ENCODE results near the gene CREB3L2. TPM values are rescaled to one million over a fixed set of nuclear protein-coding genes. Genes with fewer than 3 reads are reported as not detected.
"Not testable (repeated sequence)": the region's sequence is repeated elsewhere in the genome, so short reads cannot be mapped to it uniquely, and the experiment has no call there.

The CREB3L2 gene
- total RNA-seq, 4 donors from 2014 or later: 10.9 to 24.5 (median 14.1) TPM

DNA sequence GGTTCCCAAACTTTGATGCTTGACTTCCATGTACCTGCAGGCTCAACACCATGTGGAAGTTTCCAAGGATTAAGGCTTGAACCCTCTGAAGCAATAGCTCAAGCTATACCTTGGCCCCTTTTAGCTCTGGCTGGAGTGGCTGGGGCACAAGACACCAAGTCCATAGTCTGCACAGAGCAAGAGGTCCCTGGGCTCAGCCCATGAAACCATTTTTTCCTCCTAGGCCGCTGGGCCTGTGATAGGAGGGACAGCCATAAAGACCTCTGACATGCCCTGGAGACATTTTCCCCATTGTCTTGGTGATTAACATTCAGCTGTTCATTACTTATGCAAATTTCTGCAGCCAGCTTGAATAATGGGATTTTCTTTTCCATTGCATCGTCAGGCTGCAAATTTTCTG, 169.5 kb downstream of the CREB3L2 start:
- H3K4me3 ChIP-seq: no peak overlapping the region
- H3K4me1 ChIP-seq: no peaks in the 10 kb centered on the region
- DNase-seq (ENCODE audit: low spot score in 2 of 2): no peak
- WGBS: 92% methylated on average over 2 of the region's 2 CpGs
- H3K9me3 ChIP-seq: peaks cover 4% of the 10 kb centered on the region
- TF ChIP-seq POLR2A (IDR thresholded peaks at IDR 0.05) (no peak), POLR2AphosphoS5 (IDR thresholded peaks at IDR 0.05) (no peak), EP300 (IDR thresholded peaks at IDR 0.05) (no peak)
- TF ChIP-seq, protein P1, sequence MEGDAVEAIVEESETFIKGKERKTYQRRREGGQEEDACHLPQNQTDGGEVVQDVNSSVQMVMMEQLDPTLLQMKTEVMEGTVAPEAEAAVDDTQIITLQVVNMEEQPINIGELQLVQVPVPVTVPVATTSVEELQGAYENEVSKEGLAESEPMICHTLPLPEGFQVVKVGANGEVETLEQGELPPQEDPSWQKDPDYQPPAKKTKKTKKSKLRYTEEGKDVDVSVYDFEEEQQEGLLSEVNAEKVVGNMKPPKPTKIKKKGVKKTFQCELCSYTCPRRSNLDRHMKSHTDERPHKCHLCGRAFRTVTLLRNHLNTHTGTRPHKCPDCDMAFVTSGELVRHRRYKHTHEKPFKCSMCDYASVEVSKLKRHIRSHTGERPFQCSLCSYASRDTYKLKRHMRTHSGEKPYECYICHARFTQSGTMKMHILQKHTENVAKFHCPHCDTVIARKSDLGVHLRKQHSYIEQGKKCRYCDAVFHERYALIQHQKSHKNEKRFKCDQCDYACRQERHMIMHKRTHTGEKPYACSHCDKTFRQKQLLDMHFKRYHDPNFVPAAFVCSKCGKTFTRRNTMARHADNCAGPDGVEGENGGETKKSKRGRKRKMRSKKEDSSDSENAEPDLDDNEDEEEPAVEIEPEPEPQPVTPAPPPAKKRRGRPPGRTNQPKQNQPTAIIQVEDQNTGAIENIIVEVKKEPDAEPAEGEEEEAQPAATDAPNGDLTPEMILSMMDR (IDR thresholded peaks at IDR 0.05): no peak
- no peak overlapping the region for H3K27ac ChIP-seq
- no peaks in the 10 kb centered on the region for H3K36me3 ChIP-seq
- H3K27me3 ChIP-seq: no peaks in the 10 kb centered on the region

GRCh38 chr7:137831555-137831954, 170.3 kb downstream of the CREB3L2 start:
- not testable (repeated sequence) for H3K4me3 ChIP-seq; H3K9me3 ChIP-seq; H3K4me1 ChIP-seq; H3K27me3 ChIP-seq; H3K36me3 ChIP-seq; H3K27ac ChIP-seq; DNase-seq (ENCODE audit: low spot score in 2 of 2)
- 100% methylated on average over 1 of the region's 1 CpG for WGBS

- Histone ChIP-seq H3K27me3 (no peaks in the 10 kb centered on the region), H3K4me1 (no peaks in the 10 kb centered on the region), H3K36me3 (no peaks in the 10 kb centered on the region), H3K4me3 (no peak overlapping the region), H3K9me3 (peaks cover 4% of the 10 kb centered on the region), H3K27ac (no peak overlapping the region)
- 82% methylated on average over 7 of the region's 7 CpGs for WGBS
- DNase-seq (ENCODE audit: low spot score in 2 of 2): no peak
- TF ChIP-seq, protein P1 (IDR thresholded peaks at IDR 0.05): no peak
- TF ChIP-seq POLR2A (IDR thresholded peaks at IDR 0.05) (no peak), EP300 (IDR thresholded peaks at IDR 0.05) (no peak), POLR2AphosphoS5 (IDR thresholded peaks at IDR 0.05) (no peak)
Observed at GRCh38 chr7:137829337-137829992, 172.4 kb downstream of the CREB3L2 start.

GRCh38 chr7:137828456-137828855, 173.4 kb downstream of the CREB3L2 start:
- Histone ChIP-seq H3K27ac (no peak overlapping the region), H3K27me3 (no peaks in the 10 kb centered on the region), H3K4me1 (no peaks in the 10 kb centered on the region), H3K4me3 (no peak overlapping the region), H3K36me3 (no peaks in the 10 kb centered on the region), H3K9me3 (peaks cover 4% of the 10 kb centered on the region)
- WGBS: 92% methylated on average over 1 of the region's 1 CpG
- TF ChIP-seq EP300 (IDR thresholded peaks at IDR 0.05): no peak
- TF ChIP-seq, protein P1 (IDR thresholded peaks at IDR 0.05): no peak
- no peak for TF ChIP-seq POLR2A (IDR thresholded peaks at IDR 0.05)
- no peak for TF ChIP-seq POLR2AphosphoS5 (IDR thresholded peaks at IDR 0.05)
- DNase-seq (ENCODE audit: low spot score in 2 of 2): no peak

GRCh38 chr7:137825489-137825888, 176.4 kb downstream of the CREB3L2 start:
- Histone ChIP-seq H3K27ac (no peak overlapping the region), H3K4me1 (peaks cover 6% of the 10 kb centered on the region), H3K36me3 (no peaks in the 10 kb centered on the region), H3K9me3 (no peaks in the 10 kb centered on the region), H3K4me3 (no peak overlapping the region), H3K27me3 (no peaks in the 10 kb centered on the region)
- WGBS: 88% methylated on average over 3 of the region's 3 CpGs
- no peak for DNase-seq (ENCODE audit: low spot score in 2 of 2)
- TF ChIP-seq POLR2AphosphoS5 (IDR thresholded peaks at IDR 0.05): no peak
- TF ChIP-seq POLR2A (IDR thresholded peaks at IDR 0.05): no peak
- TF ChIP-seq, protein P1 (IDR thresholded peaks at IDR 0.05): no peak
- TF ChIP-seq EP300 (IDR thresholded peaks at IDR 0.05): no peak

Other genes starting within 250 kb of the CREB3L2 start
- 1 to 10 TPM in 3 of 4 donors, under 1 TPM in 1; 0.42 to 6.2 (median 2.0) TPM for gene DGKI, start 155.1 kb downstream of the CREB3L2 start, total RNA-seq
- gene AKR1D1, start 74.4 kb upstream of the CREB3L2 start, total RNA-seq: under 1 TPM in 1 of 4 donors, not detected in 3; 0.39 TPM

All from suprapubic skin (tissue), 4 donors.